GM19455 (cell line): ENCODE measurements around the gene FKBP10.

ENCODE experiments used
- ATAC-seq: cut with Tn5 transposase; IDR thresholded peaks from one replicate; pipeline ENCODE4 v1.9.1; 2021; ENCODE audit not compliant: unreplicated experiment

The FKBP10 gene

GRCh38 chr17:41782142-41782541 is 30.7 kb upstream of the FKBP10 start:
- ATAC-seq, result no peak

DNA sequence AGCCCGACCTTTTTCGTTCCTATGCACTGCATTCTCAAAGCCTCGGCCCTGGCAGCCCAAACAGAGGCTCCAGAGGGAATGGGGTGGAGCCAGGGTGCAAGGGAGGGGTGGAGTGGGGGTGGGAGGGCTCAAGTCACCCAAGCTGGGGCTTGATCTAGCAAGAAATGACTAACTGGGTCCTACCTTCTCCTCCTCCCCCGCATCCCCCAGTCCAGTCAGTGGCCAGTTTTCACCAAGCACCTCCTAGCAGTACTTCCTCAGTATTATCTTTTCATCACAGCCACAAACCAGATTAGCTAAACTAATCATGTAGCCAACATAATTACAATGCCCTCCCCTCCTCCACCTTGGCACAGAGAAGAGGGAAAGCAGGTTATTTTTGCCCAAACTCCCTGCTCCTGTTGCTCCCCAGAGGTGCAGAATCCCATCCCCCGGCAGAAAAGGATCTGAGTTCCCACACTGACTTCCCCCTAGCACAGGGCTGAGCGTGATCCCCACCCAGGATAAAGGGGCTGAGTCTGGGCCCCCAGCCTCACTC is 28.5 kb upstream of the FKBP10 start:
- ATAC-seq, result no peak

DNA sequence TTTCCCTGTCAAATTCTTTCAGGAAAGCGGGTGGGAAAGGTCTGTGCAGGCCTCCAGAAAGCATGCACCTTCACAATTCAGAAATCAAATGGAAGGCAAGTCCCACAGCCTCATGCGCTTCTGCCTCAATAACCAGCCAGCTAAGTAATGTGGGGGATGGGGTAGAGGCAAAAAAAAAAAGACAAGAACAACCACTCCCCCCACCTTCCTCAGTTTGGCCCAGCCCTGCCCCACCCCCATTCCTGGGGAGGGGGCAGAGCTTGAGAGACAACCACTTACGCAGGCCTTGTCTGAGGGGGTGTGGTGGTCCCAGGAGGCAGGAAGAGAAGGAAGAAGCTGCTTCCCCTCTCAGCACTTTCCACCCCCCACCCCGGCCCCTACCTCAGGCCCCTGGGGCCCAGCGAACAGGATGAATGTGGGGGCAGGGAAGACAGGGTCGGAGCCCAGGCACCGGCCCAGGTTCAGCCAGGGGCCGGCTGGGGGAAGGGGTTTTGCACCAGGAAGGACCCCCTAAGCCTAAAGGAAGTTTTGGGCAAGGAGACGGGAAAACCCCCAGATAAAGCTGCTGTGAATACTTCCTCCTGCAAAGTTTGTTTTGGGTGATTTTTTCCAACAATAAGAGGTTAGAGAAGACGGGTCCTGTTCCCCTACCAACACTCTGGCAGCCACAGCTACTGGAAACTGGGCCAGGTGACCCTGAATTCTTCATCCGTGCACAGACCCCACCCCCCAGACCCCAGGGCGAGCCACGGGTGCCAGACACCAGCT is 27.5 kb upstream of the FKBP10 start:
- ATAC-seq, result no peak

DNA sequence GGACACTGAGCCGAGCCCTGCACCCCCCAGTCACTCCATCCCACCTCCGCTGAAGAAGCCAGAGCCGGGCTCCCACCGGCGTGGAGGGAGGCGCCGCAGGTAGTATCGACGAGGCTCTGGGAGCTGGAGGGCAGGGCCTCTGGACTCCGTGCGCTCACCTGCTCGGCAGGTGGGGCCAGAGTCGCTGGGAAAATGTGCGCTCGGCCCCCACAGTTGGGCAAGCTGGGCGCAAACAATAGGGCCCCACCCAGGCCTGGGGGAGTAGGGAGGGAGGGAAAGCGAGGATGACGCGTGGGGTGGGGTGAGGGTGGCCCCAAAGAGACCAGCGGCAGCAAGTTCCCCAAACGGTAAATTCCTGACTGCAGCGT is 27.0 kb upstream of the FKBP10 start:
- no peak for ATAC-seq

- peak; percentile 74 for ATAC-seq
Observed at GRCh38 chr17:41786227-41787020, 26.4 kb upstream of the FKBP10 start, which contains the start of gene JUP. Gene JUP, minus strand, starts transcription at chr17:41786711. Its CDS starts 14,857 bp downstream, at chr17:41771854.

- ATAC-seq, result no peak
Observed at GRCh38 chr17:41787021-41787418, 25.8 kb upstream of the FKBP10 start.

DNA sequence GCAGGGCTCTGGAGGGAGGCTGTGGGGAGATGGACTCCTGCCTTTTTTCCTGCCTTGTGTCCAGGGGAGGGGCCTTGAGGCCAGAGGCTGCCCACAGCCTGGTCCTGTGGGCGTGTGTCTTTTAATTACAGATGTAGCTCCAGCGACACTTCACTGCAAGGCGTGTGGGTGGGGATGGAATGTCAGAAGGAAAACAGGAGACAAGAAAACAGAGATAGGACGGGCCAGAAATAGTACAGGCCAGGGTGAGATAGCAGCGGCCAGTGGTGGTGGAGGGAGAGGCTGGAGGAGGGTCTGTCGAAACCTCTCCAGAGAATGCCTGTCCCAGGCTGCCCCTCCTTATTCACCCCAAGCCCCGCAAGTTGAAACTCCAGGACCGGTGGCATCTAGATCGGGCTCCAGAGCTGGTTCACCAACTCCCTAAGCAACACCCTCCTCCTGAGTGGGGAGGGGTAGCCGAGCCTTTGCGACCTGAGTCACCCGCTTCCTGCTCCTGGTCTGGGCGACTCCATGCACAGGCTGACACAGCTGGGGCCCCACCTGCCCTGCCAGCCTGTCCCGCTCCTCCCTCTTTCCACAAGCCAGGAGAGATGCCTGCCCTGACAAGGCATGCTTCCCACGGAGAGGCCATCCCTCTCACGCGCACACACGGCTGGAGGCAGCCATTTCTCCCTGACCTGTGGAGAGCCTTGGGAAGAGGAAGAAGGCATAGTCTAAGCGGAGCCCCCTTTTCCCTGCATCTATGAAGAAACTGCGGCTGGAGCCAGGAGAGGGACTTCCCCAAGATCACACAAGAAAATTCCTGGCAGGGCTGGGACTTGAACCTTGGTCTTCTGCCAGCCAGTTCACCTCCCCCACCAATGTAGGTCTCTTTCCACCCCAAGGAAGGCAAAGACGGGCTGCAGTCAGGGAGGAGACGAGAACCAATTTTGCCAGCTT is 19.7 kb upstream of the FKBP10 start:
- ATAC-seq, result no peak

DNA sequence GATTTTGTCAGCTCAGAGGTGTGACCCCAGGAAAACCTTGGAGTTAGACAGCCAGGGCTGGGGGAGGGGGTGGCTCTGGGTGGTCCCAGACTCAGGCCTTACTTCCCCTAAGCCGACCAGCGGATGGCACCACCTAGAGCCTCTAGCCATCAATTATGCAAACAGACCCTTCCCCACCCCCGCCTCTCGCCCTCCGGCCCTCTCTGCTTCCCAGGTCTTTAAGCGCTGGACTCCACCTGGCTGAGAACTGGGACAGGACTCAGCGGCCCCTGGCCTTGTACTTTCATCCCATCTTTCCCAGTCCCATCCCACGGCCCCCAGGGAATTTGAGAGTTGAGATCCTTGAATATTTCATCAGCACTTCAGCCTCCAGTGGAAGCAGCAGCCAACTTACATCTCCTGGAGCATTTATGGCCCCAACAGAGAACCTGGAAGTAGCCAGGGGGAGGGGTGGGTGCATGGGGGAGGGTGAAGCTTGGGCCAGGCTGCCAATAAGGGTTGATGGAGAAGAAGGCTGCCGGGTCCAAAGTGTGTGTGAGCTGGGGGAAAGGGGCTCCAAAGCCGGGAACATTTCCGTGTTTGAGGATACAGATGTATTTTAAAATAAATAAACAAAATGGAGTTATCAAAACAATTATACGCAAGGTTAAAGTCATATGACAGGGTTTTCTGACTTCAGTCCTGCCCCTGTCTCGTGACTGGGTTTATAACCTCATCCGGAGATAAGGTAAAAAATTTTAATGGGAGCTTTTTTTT is 18.8 kb upstream of the FKBP10 start:
- ATAC-seq, result no peak

GRCh38 chr17:41794540-41794975 is 18.2 kb upstream of the FKBP10 start:
- ATAC-seq, result no peak

DNA sequence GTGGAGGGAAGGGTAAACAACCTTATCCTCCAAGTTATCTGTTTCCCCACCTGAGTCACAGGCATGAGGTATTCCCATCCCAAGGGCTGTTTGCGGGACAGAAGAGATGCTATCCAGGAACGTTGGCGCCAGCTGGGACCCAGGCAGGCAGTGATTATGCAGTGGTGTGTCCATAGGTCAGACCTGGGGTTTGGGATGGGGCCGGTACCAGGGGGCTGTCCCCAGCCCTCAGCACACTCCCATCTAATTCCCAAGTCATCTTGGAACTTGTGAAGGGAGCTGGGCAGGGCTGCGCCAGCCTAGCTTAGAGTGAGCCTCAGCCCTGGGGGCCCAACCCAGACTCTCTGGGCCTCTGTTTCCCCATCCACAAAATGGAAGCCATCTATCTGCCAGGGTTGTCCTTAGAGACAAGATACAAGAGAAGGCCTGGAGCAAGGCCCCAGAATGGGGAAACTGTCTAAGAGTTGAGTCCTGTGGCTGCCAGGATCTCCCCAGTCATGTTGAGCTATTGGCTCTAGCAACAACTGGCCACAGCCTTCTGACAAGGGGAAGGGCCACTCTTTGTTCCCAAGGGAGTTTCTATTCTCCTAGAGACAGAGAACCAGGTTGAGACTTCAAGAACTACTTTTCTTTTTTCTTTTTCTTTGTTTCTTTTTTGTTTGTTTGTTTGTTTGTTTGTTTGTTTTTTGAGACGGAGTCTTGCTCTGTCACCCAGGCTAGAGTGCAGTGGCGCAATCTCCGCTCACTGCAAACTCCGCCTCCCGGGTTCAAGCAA is 16.5 kb upstream of the FKBP10 start:
- no peak for ATAC-seq

DNA sequence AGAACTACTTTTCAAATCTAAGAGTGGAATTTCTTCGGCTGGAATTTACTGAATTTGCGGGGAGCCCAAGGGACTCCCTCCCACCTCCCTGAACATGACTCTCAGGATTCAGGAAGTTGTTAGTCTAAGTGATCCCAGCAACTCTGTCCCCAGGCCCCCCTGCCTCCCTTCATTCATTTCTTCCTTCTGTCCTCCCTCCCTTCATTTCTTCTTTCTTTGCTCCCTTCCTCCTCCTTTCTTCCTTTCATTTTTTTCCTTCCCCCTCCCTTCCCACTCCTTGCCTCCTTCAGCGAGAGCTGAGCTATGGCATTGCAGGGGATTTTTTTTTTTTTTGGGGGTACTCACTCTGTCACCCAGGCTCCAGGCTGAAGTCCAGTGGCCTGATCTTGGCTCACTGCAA is 15.4 kb upstream of the FKBP10 start:
- no peak for ATAC-seq

- no peak for ATAC-seq
Observed at GRCh38 chr17:41799366-41799765, 13.4 kb upstream of the FKBP10 start.

GRCh38 chr17:41800601-41801373 is 12.0 kb upstream of the FKBP10 start:
- no peak for ATAC-seq

GRCh38 chr17:41801374-41802271 is 11.2 kb upstream of the FKBP10 start:
- ATAC-seq, result no peak

DNA sequence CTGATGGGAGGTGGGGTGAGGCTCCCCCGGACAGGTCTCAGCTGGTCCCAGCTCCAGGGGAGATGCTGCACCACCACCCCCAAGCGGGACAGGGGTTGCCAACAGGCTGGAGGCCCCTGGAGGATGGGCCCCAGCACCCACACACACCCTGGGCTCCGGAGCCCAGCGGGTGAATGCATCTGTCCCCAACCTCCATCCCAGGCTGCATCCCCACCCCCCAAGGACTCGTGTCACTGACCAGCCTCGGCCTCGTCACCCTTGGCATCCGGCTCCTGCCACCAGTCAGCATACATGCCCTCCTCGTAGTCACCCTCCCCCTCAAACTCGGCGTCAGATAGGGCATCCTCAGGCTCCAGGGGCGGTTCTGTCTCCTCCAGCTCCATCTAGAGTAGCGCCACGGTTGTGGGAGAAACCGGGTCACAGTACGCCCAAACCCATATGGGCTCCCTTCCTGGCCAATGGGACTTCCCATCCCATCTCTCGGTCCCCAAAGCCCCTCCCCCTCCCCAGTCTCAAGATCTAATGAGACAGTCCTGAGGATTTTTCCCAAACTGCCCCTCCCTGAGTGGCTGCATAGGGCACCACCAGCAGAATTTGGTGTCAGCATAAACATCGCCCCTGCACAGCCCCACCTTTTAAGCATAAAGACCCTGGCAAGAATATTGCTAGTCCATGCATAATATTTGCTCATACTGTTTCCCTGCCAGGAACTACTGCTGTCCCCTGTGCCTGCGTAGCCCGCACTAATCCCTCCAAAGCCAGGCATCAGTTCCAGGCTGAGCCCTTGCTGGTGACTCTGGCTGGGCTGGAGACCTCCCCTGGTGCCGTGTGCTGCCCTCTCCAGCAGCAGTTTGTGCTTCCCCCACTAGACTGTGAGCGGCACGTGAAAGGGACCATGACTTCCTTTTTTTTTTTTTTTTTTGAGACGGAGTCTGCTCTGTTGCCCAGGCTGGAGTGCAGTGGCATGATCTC is 9.5 kb upstream of the FKBP10 start:
- no peak for ATAC-seq

- ATAC-seq, result no peak
Observed at GRCh38 chr17:41806685-41807445, 5.9 kb upstream of the FKBP10 start.
